Measurements from ENCODE around the gene PIEZO2. TPM values are rescaled to one million over a fixed set of nuclear protein-coding genes. Genes with fewer than 3 reads are reported as not detected.

PIEZO2 gene
- total RNA-seq, 2 experiments from 2014 or later: not detected

GRCh38 chr18:11009869-11010268 is 139.5 kb downstream of the PIEZO2 start:
- Mint-ChIP-seq H3K27me3 (no peaks in the 10 kb centered on the region), H3K9me3 (no peaks in the 10 kb centered on the region), H3K4me3 (no peak overlapping the region), H3K27ac (no peak overlapping the region), H3K4me1 (no peaks in the 10 kb centered on the region), H3K36me3 (ENCODE audit: low read depth) (no peaks in the 10 kb centered on the region)
- POLR2A ChIA-PET: no interaction called here
- DNase-seq: no peak
- CTCF ChIA-PET: no interaction called here

- Mint-ChIP-seq H3K4me3 (no peak overlapping the region), H3K9me3 (no peaks in the 10 kb centered on the region), H3K4me1 (no peaks in the 10 kb centered on the region), H3K27ac (no peak overlapping the region), H3K36me3 (ENCODE audit: low read depth) (no peaks in the 10 kb centered on the region), H3K27me3 (no peaks in the 10 kb centered on the region)
- DNase-seq: no peak
- ChIA-PET POLR2A (no interaction called here), CTCF (no interaction called here)
These were observed 140.2 kb downstream of the PIEZO2 start for GRCh38 chr18:11009147-11009546.

GRCh38 chr18:11008505-11008904 is 140.9 kb downstream of the PIEZO2 start:
- no peaks in the 10 kb centered on the region for H3K27me3 Mint-ChIP-seq
- ChIA-PET CTCF (no interaction called here), POLR2A (no interaction called here)
- H3K4me3 Mint-ChIP-seq: no peak overlapping the region
- H3K4me1 Mint-ChIP-seq: no peaks in the 10 kb centered on the region
- H3K9me3 Mint-ChIP-seq: no peaks in the 10 kb centered on the region
- no peak overlapping the region for H3K27ac Mint-ChIP-seq
- DNase-seq: no peak
- no peaks in the 10 kb centered on the region for H3K36me3 Mint-ChIP-seq (ENCODE audit: low read depth)

- H3K27me3 Mint-ChIP-seq: no peaks in the 10 kb centered on the region
- no peaks in the 10 kb centered on the region for H3K36me3 Mint-ChIP-seq (ENCODE audit: low read depth)
- ChIA-PET POLR2A (no interaction called here), CTCF (no interaction called here)
- no peak for DNase-seq
- H3K27ac Mint-ChIP-seq: no peak overlapping the region
- H3K4me3 Mint-ChIP-seq: no peak overlapping the region
- H3K9me3 Mint-ChIP-seq: no peaks in the 10 kb centered on the region
- H3K4me1 Mint-ChIP-seq: no peaks in the 10 kb centered on the region
These were observed 143.8 kb downstream of the PIEZO2 start for GRCh38 chr18:11005528-11005927.

GRCh38 chr18:11004951-11005350 is 144.4 kb downstream of the PIEZO2 start:
- no peak for DNase-seq
- no peak overlapping the region for H3K27ac Mint-ChIP-seq
- no peaks in the 10 kb centered on the region for H3K27me3 Mint-ChIP-seq

GRCh38 chr18:11004294-11004693 is 145.1 kb downstream of the PIEZO2 start:
- ChIA-PET CTCF (no interaction called here), POLR2A (no interaction called here)
- Mint-ChIP-seq H3K9me3 (no peaks in the 10 kb centered on the region), H3K27me3 (no peaks in the 10 kb centered on the region), H3K4me1 (no peaks in the 10 kb centered on the region), H3K27ac (no peak overlapping the region), H3K4me3 (no peak overlapping the region), H3K36me3 (ENCODE audit: low read depth) (no peaks in the 10 kb centered on the region)
- DNase-seq: no peak

More at GRCh38 chr18:11004951-11005350, 144.4 kb downstream of the PIEZO2 start:
- CTCF ChIA-PET: no interaction called here
- Mint-ChIP-seq H3K36me3 (ENCODE audit: low read depth) (no peaks in the 10 kb centered on the region), H3K4me3 (no peak overlapping the region), H3K4me1 (no peaks in the 10 kb centered on the region), H3K9me3 (no peaks in the 10 kb centered on the region)
- POLR2A ChIA-PET: no interaction called here

GRCh38 chr18:11002796-11003195 is 146.6 kb downstream of the PIEZO2 start:
- peaks cover 2% of the 10 kb centered on the region for H3K9me3 Mint-ChIP-seq
- H3K27me3 Mint-ChIP-seq: no peaks in the 10 kb centered on the region
- no peaks in the 10 kb centered on the region for H3K36me3 Mint-ChIP-seq (ENCODE audit: low read depth)
- H3K4me1 Mint-ChIP-seq: no peaks in the 10 kb centered on the region
- DNase-seq: no peak
- no peak overlapping the region for H3K4me3 Mint-ChIP-seq
- POLR2A ChIA-PET: no interaction called here
- CTCF ChIA-PET: no interaction called here
- H3K27ac Mint-ChIP-seq: no peak overlapping the region

GRCh38 chr18:11002277-11002676 is 147.1 kb downstream of the PIEZO2 start:
- Mint-ChIP-seq H3K36me3 (ENCODE audit: low read depth) (no peaks in the 10 kb centered on the region), H3K4me1 (no peaks in the 10 kb centered on the region), H3K27me3 (no peaks in the 10 kb centered on the region), H3K27ac (no peak overlapping the region), H3K9me3 (peaks cover 2% of the 10 kb centered on the region), H3K4me3 (no peak overlapping the region)
- POLR2A ChIA-PET: no interaction called here
- no peak for DNase-seq
- CTCF ChIA-PET: no interaction called here

- Mint-ChIP-seq H3K9me3 (peaks cover 3% of the 10 kb centered on the region), H3K27me3 (no peaks in the 10 kb centered on the region), H3K36me3 (ENCODE audit: low read depth) (no peaks in the 10 kb centered on the region), H3K4me3 (no peak overlapping the region), H3K27ac (no peak overlapping the region), H3K4me1 (no peaks in the 10 kb centered on the region)
- POLR2A ChIA-PET: no interaction called here
- CTCF ChIA-PET: no interaction called here
- no peak for DNase-seq
These were observed 149.3 kb downstream of the PIEZO2 start for GRCh38 chr18:11000071-11000470.

- Mint-ChIP-seq H3K27ac (no peak overlapping the region), H3K27me3 (no peaks in the 10 kb centered on the region), H3K36me3 (ENCODE audit: low read depth) (no peaks in the 10 kb centered on the region), H3K9me3 (peaks cover 11% of the 10 kb centered on the region), H3K4me3 (no peak overlapping the region), H3K4me1 (no peaks in the 10 kb centered on the region)
- ChIA-PET POLR2A (no interaction called here), CTCF (no interaction called here)
- DNase-seq: no peak
These were observed 151.5 kb downstream of the PIEZO2 start for GRCh38 chr18:10997885-10998284.

- ChIA-PET POLR2A (no interaction called here), CTCF (no interaction called here)
- no peaks in the 10 kb centered on the region for H3K27me3 Mint-ChIP-seq
- no peak overlapping the region for H3K27ac Mint-ChIP-seq
- no peaks in the 10 kb centered on the region for H3K36me3 Mint-ChIP-seq (ENCODE audit: low read depth)
- DNase-seq: no peak
- no peaks in the 10 kb centered on the region for H3K4me1 Mint-ChIP-seq
- peaks cover 11% of the 10 kb centered on the region for H3K9me3 Mint-ChIP-seq
- no peak overlapping the region for H3K4me3 Mint-ChIP-seq
These were observed 153.8 kb downstream of the PIEZO2 start for GRCh38 chr18:10995550-10995949.

GRCh38 chr18:10989486-10989885 is 159.9 kb downstream of the PIEZO2 start:
- no peaks in the 10 kb centered on the region for H3K36me3 Mint-ChIP-seq (ENCODE audit: low read depth)
- no peak overlapping the region for H3K4me3 Mint-ChIP-seq
- H3K27ac Mint-ChIP-seq: no peak overlapping the region
- no peaks in the 10 kb centered on the region for H3K27me3 Mint-ChIP-seq
- POLR2A ChIA-PET: no interaction called here
- DNase-seq: no peak
- H3K9me3 Mint-ChIP-seq: peaks cover 8% of the 10 kb centered on the region
- H3K4me1 Mint-ChIP-seq: no peaks in the 10 kb centered on the region
- CTCF ChIA-PET: no interaction called here

- no peaks in the 10 kb centered on the region for H3K4me1 Mint-ChIP-seq
- H3K9me3 Mint-ChIP-seq: peaks cover 2% of the 10 kb centered on the region
- H3K27ac Mint-ChIP-seq: no peak overlapping the region
- H3K27me3 Mint-ChIP-seq: no peaks in the 10 kb centered on the region
- POLR2A ChIA-PET: no interaction called here
- H3K36me3 Mint-ChIP-seq (ENCODE audit: low read depth): no peaks in the 10 kb centered on the region
- DNase-seq: no peak
- CTCF ChIA-PET: no interaction called here
- no peak overlapping the region for H3K4me3 Mint-ChIP-seq
These were observed 163.7 kb downstream of the PIEZO2 start for GRCh38 chr18:10985689-10986088.

- CTCF ChIA-PET: no interaction called here
- no peak for DNase-seq
- Mint-ChIP-seq H3K36me3 (ENCODE audit: low read depth) (no peaks in the 10 kb centered on the region), H3K9me3 (peaks cover 2% of the 10 kb centered on the region), H3K4me3 (no peak overlapping the region), H3K27ac (no peak overlapping the region), H3K4me1 (no peaks in the 10 kb centered on the region), H3K27me3 (no peaks in the 10 kb centered on the region)
- POLR2A ChIA-PET: no interaction called here
These were observed 170.0 kb downstream of the PIEZO2 start for GRCh38 chr18:10979411-10979810.

- Mint-ChIP-seq H3K36me3 (ENCODE audit: low read depth) (no peaks in the 10 kb centered on the region), H3K27ac (no peak overlapping the region), H3K9me3 (peaks cover 2% of the 10 kb centered on the region), H3K4me3 (no peak overlapping the region), H3K4me1 (no peaks in the 10 kb centered on the region), H3K27me3 (no peaks in the 10 kb centered on the region)
- ChIA-PET CTCF (no interaction called here), POLR2A (no interaction called here)
- DNase-seq: no peak
These were observed 172.3 kb downstream of the PIEZO2 start for GRCh38 chr18:10977042-10977441.

Data from activated CD4-positive, alpha-beta memory T cell treated with anti-CD3 and anti-CD28 coated beads, Interleukin-2, amount 10 ng/mL, durations not matched to agents 7 days and 5 days (primary cell).